Prostate gland (tissue), 2 donors: Measurements from ENCODE around the gene ANKS1B.

Experiments used
- CTCF ChIP-seq, 4 experiments: fragments of 200-600 bp in 2 of 4; fragments of 450-650 bp in 2 of 4; sonication (generic) in 2 of 4; IDR thresholded peaks; 1 replicate in 3 of 4; 2 replicates in 1 of 4; pipeline ENCODE4 v1.5.1; 2016 to 2019; ENCODE audit warnings: antibody characterized with exemption in 4 of 4, mild to moderate bottlenecking in 2 of 4, moderate library complexity in 2 of 4
- POLR2A ChIP-seq: fragments of 450-650 bp; IDR thresholded peaks from one replicate; pipeline ENCODE4 v1.6.1; 2016; ENCODE audit warnings: antibody characterized with exemption, mild to moderate bottlenecking
- POLR2AphosphoS5 ChIP-seq: sonication (generic); formaldehyde crosslinking; IDR thresholded peaks from one replicate; pipeline ENCODE4 v1.6.1; 2017; ENCODE audit warnings: antibody characterized with exemption

DNA sequence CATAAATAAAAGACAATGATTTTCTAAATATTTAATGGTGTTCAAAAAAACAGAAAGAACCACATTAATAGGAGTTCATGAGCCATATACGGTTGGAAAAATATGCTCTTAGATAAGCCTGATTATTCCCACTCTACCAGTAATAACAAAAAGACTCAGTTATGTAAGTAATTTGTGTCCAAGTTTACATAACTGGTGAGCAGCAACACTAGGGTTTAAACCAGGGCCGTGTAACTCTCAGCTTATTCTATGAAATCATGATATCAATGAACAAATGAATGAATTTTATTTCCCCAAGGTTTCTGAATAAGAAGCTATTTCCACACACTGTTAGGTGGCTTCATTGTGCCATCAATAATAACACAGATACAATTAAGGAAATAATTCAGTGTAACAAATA is 238.8 kb downstream of the ANKS1B start:
- no peak for TF ChIP-seq CTCF (IDR thresholded peaks at IDR 0.05)
- no peak for TF ChIP-seq POLR2A
- no peak for TF ChIP-seq POLR2AphosphoS5
